Measurements from ENCODE around the gene NEK3. TPM values are rescaled to one million over a fixed set of nuclear protein-coding genes. Genes with fewer than 3 reads are reported as not detected.
A peak's percentile ranks its signal among the peaks of the same experiment; 100 is the strongest.

The NEK3 gene
- total RNA-seq, 1 donor from 2014 or later, result 28.3 TPM

DNA sequence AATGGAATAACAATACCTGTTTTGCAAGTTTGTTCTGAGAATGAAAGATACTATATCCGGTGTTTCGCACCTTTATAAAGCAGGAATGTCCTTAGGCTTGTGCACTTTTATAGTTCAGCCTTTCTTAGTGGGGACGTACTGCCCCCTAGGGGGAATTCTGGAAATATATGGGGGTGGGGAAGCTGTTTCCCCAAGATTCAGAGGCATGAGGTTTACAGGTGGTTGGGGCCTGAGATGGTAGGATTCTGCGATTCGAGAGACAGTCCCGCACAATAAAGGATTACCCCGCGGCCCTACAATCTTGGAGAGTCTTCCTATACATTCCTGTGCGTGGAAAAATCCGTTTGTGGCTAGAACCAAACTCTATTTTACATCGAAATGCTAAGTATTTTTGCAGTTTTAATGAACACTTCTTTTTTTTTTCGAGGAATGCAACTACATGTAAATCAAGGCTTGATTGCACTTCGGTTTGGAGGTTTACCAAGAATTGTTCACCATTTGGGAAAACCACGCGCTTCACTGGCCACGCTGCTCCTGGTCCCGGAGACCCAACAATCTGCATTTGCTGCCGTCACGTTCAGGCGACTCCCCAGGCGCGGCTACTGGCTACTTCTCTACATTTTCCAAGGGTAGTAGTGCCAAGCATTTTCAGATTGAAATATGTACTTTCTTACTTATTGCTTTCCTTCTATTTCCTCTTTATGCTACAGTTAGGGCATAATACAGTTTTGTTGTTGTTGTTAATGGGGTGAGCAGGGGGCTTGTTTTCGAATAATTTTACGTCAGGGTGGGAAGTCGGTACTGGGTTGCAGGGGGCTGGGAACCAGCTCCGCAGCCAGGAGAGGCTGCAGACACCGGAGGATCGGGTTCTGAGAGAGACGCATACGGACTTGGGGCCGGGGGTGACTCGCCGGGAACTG is 31.4 kb downstream of the NEK3 start:
- H3K27ac Mint-ChIP-seq, result peak overlapping the region; percentile 72
- DNase-seq (ENCODE audit: extremely low spot score, unreplicated experiment), result peak; percentile 72
- H3K9me3 Mint-ChIP-seq, result no peaks in the 10 kb centered on the region
- TF ChIP-seq, protein P1, sequence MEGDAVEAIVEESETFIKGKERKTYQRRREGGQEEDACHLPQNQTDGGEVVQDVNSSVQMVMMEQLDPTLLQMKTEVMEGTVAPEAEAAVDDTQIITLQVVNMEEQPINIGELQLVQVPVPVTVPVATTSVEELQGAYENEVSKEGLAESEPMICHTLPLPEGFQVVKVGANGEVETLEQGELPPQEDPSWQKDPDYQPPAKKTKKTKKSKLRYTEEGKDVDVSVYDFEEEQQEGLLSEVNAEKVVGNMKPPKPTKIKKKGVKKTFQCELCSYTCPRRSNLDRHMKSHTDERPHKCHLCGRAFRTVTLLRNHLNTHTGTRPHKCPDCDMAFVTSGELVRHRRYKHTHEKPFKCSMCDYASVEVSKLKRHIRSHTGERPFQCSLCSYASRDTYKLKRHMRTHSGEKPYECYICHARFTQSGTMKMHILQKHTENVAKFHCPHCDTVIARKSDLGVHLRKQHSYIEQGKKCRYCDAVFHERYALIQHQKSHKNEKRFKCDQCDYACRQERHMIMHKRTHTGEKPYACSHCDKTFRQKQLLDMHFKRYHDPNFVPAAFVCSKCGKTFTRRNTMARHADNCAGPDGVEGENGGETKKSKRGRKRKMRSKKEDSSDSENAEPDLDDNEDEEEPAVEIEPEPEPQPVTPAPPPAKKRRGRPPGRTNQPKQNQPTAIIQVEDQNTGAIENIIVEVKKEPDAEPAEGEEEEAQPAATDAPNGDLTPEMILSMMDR (conservative IDR thresholded peaks at IDR 0.05), result peak; percentile 93
- peak overlapping the region; percentile 89 for H3K4me3 Mint-ChIP-seq
- H3K27me3 Mint-ChIP-seq, result no peaks in the 10 kb centered on the region
- H3K4me1 Mint-ChIP-seq (ENCODE audit: unreplicated experiment), result peaks cover 6% of the 10 kb centered on the region
- peaks cover 20% of the 10 kb centered on the region for H3K36me3 Mint-ChIP-seq

DNA sequence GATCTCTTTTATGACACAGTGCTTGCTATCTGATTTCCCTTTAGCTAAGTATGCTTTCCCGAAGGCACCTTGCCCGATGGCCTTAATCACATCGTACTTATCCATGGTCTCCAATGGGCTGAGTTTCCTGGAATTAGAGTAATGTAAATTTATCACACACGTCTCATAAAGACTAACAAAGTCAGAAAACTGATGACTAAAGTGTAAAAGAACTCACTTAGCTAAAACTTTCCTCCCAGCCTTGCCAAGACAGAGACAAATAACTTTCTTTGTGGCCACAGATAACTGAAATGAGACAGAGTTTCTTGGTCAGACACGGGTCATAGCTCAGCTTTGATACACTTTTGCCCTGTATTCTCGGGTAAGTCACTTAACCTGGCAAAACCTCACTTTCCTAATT is 32.0 kb downstream of the NEK3 start:
- Mint-ChIP-seq H3K27me3 (no peaks in the 10 kb centered on the region), H3K4me3 (peak overlapping the region; percentile 89), H3K27ac (peak overlapping the region; percentile 72), H3K36me3 (peaks cover 15% of the 10 kb centered on the region), H3K4me1 (ENCODE audit: unreplicated experiment) (peaks cover 6% of the 10 kb centered on the region), H3K9me3 (no peaks in the 10 kb centered on the region)
- no peak for DNase-seq (ENCODE audit: extremely low spot score, unreplicated experiment)
- TF ChIP-seq, protein P1 (conservative IDR thresholded peaks at IDR 0.05), result no peak

DNA sequence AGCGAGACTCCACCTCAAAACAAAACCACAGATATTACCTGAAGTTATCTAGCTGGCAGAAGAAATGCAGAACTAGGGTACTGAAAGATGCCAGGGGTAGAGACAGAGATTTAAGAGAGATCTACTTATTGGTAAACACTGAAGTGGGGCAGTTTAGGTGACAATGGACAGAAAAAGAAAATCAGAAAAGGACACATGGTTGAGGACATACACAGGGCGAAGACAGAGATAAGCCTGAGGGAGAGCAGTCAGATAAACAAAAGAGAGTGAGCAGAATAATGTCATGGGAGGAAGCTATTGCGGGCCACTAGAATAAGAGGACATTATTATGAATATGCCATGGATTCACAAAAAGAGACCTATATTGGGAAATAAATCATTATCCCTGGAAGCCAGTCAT is 33.9 kb downstream of the NEK3 start:
- H3K4me1 Mint-ChIP-seq (ENCODE audit: unreplicated experiment), result peaks cover 6% of the 10 kb centered on the region
- no peaks in the 10 kb centered on the region for H3K36me3 Mint-ChIP-seq
- no peak for DNase-seq (ENCODE audit: extremely low spot score, unreplicated experiment)
- no peak overlapping the region for H3K4me3 Mint-ChIP-seq
- TF ChIP-seq, protein P1 (conservative IDR thresholded peaks at IDR 0.05), result no peak
- no peaks in the 10 kb centered on the region for H3K27me3 Mint-ChIP-seq
- H3K9me3 Mint-ChIP-seq, result no peaks in the 10 kb centered on the region
- no peak overlapping the region for H3K27ac Mint-ChIP-seq

DNA sequence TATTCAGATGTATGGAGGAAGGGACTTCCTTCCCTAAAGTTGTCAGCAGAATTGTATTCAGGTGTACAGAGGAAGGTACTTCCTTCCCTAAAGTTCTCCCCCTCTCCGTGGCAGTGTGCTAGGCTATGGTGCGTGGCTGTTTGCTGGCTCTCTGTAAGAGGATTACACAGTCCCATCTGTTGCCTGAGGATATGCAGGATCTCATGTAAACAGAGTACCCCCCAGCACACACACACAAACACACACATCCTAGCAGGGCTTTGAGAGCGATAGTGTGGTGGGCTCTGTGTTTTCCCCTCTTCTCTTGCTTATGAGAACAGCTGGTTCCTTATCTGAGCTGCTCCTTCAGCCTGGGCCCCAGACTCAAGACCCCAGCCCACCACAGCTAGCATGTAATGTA is 40.8 kb downstream of the NEK3 start:
- TF ChIP-seq, protein P1 (conservative IDR thresholded peaks at IDR 0.05), result no peak
- H3K27me3 Mint-ChIP-seq, result no peaks in the 10 kb centered on the region
- no peaks in the 10 kb centered on the region for H3K36me3 Mint-ChIP-seq
- no peaks in the 10 kb centered on the region for H3K9me3 Mint-ChIP-seq
- no peaks in the 10 kb centered on the region for H3K4me1 Mint-ChIP-seq (ENCODE audit: unreplicated experiment)
- no peak overlapping the region for H3K4me3 Mint-ChIP-seq
- no peak for DNase-seq (ENCODE audit: extremely low spot score, unreplicated experiment)
- no peak overlapping the region for H3K27ac Mint-ChIP-seq

DNA sequence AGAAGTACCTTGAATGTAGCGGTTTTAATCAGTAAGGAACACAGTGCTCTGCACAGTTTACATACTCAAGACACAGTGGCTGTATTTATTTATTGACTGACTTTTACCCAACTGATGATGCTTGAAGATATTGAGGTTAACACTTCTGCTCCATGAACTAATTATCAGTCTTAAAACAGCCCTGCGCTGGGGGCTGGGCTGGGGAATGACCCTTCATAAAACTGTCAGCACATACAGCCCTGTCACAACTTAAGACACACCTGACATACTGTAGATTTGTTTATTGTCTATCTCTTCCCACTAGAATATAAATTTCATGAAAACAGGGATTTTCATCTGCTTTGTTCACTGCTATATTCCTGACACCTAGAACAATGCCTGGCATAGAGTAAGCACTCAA is 41.3 kb downstream of the NEK3 start:
- no peaks in the 10 kb centered on the region for H3K27me3 Mint-ChIP-seq
- H3K9me3 Mint-ChIP-seq, result no peaks in the 10 kb centered on the region
- no peak overlapping the region for H3K4me3 Mint-ChIP-seq
- DNase-seq (ENCODE audit: extremely low spot score, unreplicated experiment), result no peak
- no peaks in the 10 kb centered on the region for H3K4me1 Mint-ChIP-seq (ENCODE audit: unreplicated experiment)
- H3K36me3 Mint-ChIP-seq, result no peaks in the 10 kb centered on the region
- TF ChIP-seq, protein P1 (conservative IDR thresholded peaks at IDR 0.05), result no peak
- no peak overlapping the region for H3K27ac Mint-ChIP-seq

All from type B pancreatic cell (in vitro differentiated cells).